Neural cell (in vitro differentiated cells): ENCODE data around the gene EMILIN2. TPM values are rescaled to one million over a fixed set of nuclear protein-coding genes. Genes with fewer than 3 reads are reported as not detected.

Experiments
- H2AFZ ChIP-seq: fragments of 200-600, 300-800 bp; sonication (generic), shearing (Covaris generic); 2 replicates; pipeline ENCODE4 v1.6.0; 2014; ENCODE audit warnings: low read depth, mild to moderate bottlenecking, antibody characterized with exemption, low read length, moderate library complexity
- H3F3A ChIP-seq: fragments of 200-600 bp; shearing (Covaris generic); 2 replicates; pipeline ENCODE4 v1.6.1; 2016; ENCODE audit warnings: mild to moderate bottlenecking, moderate library complexity, mixed read lengths, antibody characterized with exemption, low read length; ENCODE audit not compliant: insufficient read depth, poor library complexity, severe bottlenecking
- H3K27ac ChIP-seq: fragments of 200-600, 300-800 bp; sonication (generic), shearing (Covaris generic); 2 replicates; pipeline ENCODE4 v1.5.1; 2014; ENCODE audit warnings: mild to moderate bottlenecking, low read length, moderate library complexity
- H3K27me3 ChIP-seq: fragments of 300-800, 200-600 bp; sonication (generic), shearing (Covaris generic); 2 replicates; pipeline ENCODE4 v1.6.0; 2014; ENCODE audit warnings: mild to moderate bottlenecking, low read depth, low read length, moderate library complexity; ENCODE audit not compliant: insufficient read depth
- H3K36me3 ChIP-seq: fragments of 300-800, 200-600 bp; sonication (generic), shearing (Covaris generic); 2 replicates; pipeline ENCODE4 v1.5.1; 2014; ENCODE audit warnings: mild to moderate bottlenecking, antibody characterized with exemption, low read length, moderate library complexity; ENCODE audit not compliant: insufficient read depth
- H3K4me2 ChIP-seq: fragments of 300-800, 200-600 bp; sonication (generic), shearing (Covaris generic); 2 replicates; pipeline ENCODE4 v1.6.0; 2014; ENCODE audit warnings: mild to moderate bottlenecking, low read length
- H3K4me3 ChIP-seq: fragments of 300-800, 200-600 bp; sonication (generic), shearing (Covaris generic); 2 replicates; pipeline ENCODE4 v1.5.1; 2014; ENCODE audit warnings: mild to moderate bottlenecking, low read length, moderate library complexity
- H3K79me2 ChIP-seq: fragments of 200-600 bp; shearing (Covaris generic); replicated peaks from 2 replicates; pipeline ENCODE4 v1.6.0; 2014; ENCODE audit warnings: mild to moderate bottlenecking, low read length, moderate library complexity; ENCODE audit not compliant: insufficient read depth
- H3K9ac ChIP-seq: fragments of 300-800, 200-600 bp; sonication (generic), shearing (Covaris generic); 2 replicates; pipeline ENCODE4 v1.6.1; 2016; ENCODE audit warnings: mild to moderate bottlenecking, low read length, mixed read lengths
- H3K9me2 ChIP-seq: fragments of 200-600 bp; shearing (Covaris generic); 2 replicates; pipeline ENCODE4 v1.6.1; 2016; ENCODE audit warnings: mild to moderate bottlenecking, low read length, mixed read lengths; ENCODE audit not compliant: insufficient read depth
- H3K9me3 ChIP-seq: fragments of 200-600, 300-800 bp; sonication (generic), shearing (Covaris generic); 2 replicates; pipeline ENCODE4 v1.6.1; 2016; ENCODE audit warnings: mild to moderate bottlenecking, mixed run types, low read length, moderate library complexity, mixed read lengths
- H4K20me1 ChIP-seq: fragments of 200-600 bp; shearing (Covaris generic); 2 replicates; pipeline ENCODE4 v1.6.1; 2016; ENCODE audit warnings: mild to moderate bottlenecking, mixed run types; ENCODE audit not compliant: insufficient read depth
- CTCF ChIP-seq: fragments of 450-650 bp; IDR thresholded peaks from 2 replicates; pipeline ENCODE4 v1.5.1; 2014; ENCODE audit warnings: antibody characterized with exemption, mild to moderate bottlenecking, moderate library complexity; ENCODE audit not compliant: poor library complexity, severe bottlenecking
- EP300 ChIP-seq: fragments of 450-650 bp; conservative IDR thresholded peaks from 2 replicates; pipeline ENCODE4 v1.6.1; 2014; ENCODE audit warnings: antibody characterized with exemption, mild to moderate bottlenecking, moderate library complexity; ENCODE audit not compliant: poor library complexity, severe bottlenecking
- EZH2 ChIP-seq: fragments of 200-600, 300-800 bp; shearing (Covaris generic), sonication (generic); IDR thresholded peaks from 2 replicates; pipeline ENCODE4 v1.6.1; 2014; ENCODE audit warnings: antibody characterized with exemption, low read length, borderline replicate concordance, mild to moderate bottlenecking; ENCODE audit not compliant: insufficient read depth, poor library complexity, severe bottlenecking
- RAD21 ChIP-seq: fragments of 450-650 bp; conservative IDR thresholded peaks from 2 replicates; pipeline ENCODE4 v1.6.1; 2014; ENCODE audit warnings: antibody characterized with exemption, mild to moderate bottlenecking, moderate library complexity
- REST ChIP-seq: IDR thresholded peaks from 2 replicates; pipeline ENCODE4 v1.6.1; 2012; ENCODE audit warnings: borderline replicate concordance
- TAF1 ChIP-seq: IDR thresholded peaks from 2 replicates; pipeline ENCODE4 v1.6.1; 2012; ENCODE audit warnings: low read depth
- polyA plus RNA-seq: library from polyadenylated mRNA; depleted of rRNA; stranded (reverse); fragments of >200 nt; gene quantifications from 2 replicates; pipeline ENCODE4 v1.2.3, GENCODE V29; 2014

EMILIN2 gene
- polyA plus RNA-seq, 1 donor from 2014 or later: not detected

GRCh38 chr18:2958819-2959298 lies 112.1 kb downstream of the EMILIN2 start:
- Histone ChIP-seq H3K9me2 (no peaks in the 10 kb centered on the region), H4K20me1 (no peaks in the 10 kb centered on the region), H3K9me3 (no peaks in the 10 kb centered on the region), H3K9ac (no peak overlapping the region), H3K27ac (no peak overlapping the region), H2AFZ (no peak overlapping the region), H3K79me2 (no peaks in the 10 kb centered on the region), H3K36me3 (peaks cover 4% of the 10 kb centered on the region), H3K4me3 (no peak overlapping the region), H3F3A (no peaks in the 10 kb centered on the region), H3K4me2 (no peak overlapping the region), H3K27me3 (no peaks in the 10 kb centered on the region)
- TF ChIP-seq REST (no peak), CTCF (no peak), EP300 (no peak), TAF1 (no peak)

GRCh38 chr18:2959341-2959740 lies 112.5 kb downstream of the EMILIN2 start:
- H3K79me2 ChIP-seq: no peaks in the 10 kb centered on the region
- no peaks in the 10 kb centered on the region for H3K27me3 ChIP-seq
- H3K36me3 ChIP-seq: no peaks in the 10 kb centered on the region
- no peaks in the 10 kb centered on the region for H3K9me2 ChIP-seq
- no peak overlapping the region for H3K9ac ChIP-seq
- TF ChIP-seq EZH2 (no peak), TAF1 (no peak), RAD21 (no peak), REST (no peak), CTCF (no peak)
- H2AFZ ChIP-seq: no peak overlapping the region
- H3K27ac ChIP-seq: no peak overlapping the region
- H3K4me3 ChIP-seq: no peak overlapping the region
- H3F3A ChIP-seq: no peaks in the 10 kb centered on the region
- no peak overlapping the region for H3K4me2 ChIP-seq
- no peaks in the 10 kb centered on the region for H4K20me1 ChIP-seq
- no peaks in the 10 kb centered on the region for H3K9me3 ChIP-seq
